ENCODE results near the gene CLIP4.

GRCh38 chr2:29233428-29233827 is 118.2 kb downstream of the CLIP4 start:
- no peak for TF ChIP-seq CTCF (IDR thresholded peaks at IDR 0.05 in 8 of 11, conservative IDR thresholded peaks at IDR 0.05 in 3 of 11)
- no peak for TF ChIP-seq POLR2AphosphoS5 (IDR thresholded peaks at IDR 0.05)
- TF ChIP-seq POLR2A (IDR thresholded peaks at IDR 0.05) = no peak
